Parathyroid adenoma (tissue), 2 donors: ENCODE measurements around the gene FRMD4A.

Source experiments
- H2AFZ ChIP-seq: fragments of 300-600 bp; sonication (generic); one replicate; pipeline ENCODE4 v1.7.0; 2017; ENCODE audit warnings: antibody characterized with exemption, mild to moderate bottlenecking
- H3K27ac ChIP-seq: fragments of 300-600 bp; sonication (generic); one replicate; pipeline ENCODE4 v1.7.0; 2017
- H3K27me3 ChIP-seq: fragments of 300-600 bp; sonication (generic); one replicate; pipeline ENCODE4 v1.7.0; 2017; ENCODE audit warnings: low read length; ENCODE audit not compliant: control insufficient read depth, insufficient read depth
- H3K36me3 ChIP-seq: fragments of 300-600 bp; sonication (generic); one replicate; pipeline ENCODE4 v1.7.0; 2017; ENCODE audit warnings: low read length; ENCODE audit not compliant: control insufficient read depth, insufficient read depth
- H3K4me1 ChIP-seq: fragments of 300-600 bp; sonication (generic); one replicate; pipeline ENCODE4 v1.7.0; 2017; ENCODE audit warnings: control low read depth
- H3K4me2 ChIP-seq: fragments of 300-600 bp; sonication (generic); one replicate; pipeline ENCODE4 v1.7.0; 2017; ENCODE audit warnings: low read length
- H3K4me3 ChIP-seq: fragments of 300-600 bp; sonication (generic); one replicate; pipeline ENCODE4 v1.7.0; 2017; ENCODE audit warnings: low read depth, low read length
- H3K79me2 ChIP-seq: fragments of 300-600 bp; sonication (generic); one replicate; pipeline ENCODE4 v1.7.0; 2017; ENCODE audit warnings: control low read depth
- H3K9ac ChIP-seq: fragments of 300-600 bp; sonication (generic); one replicate; pipeline ENCODE4 v1.7.0; 2017; ENCODE audit warnings: mild to moderate bottlenecking
- H3K9me3 ChIP-seq: fragments of 300-600 bp; sonication (generic); one replicate; pipeline ENCODE4 v1.7.0; 2017; ENCODE audit warnings: low read length; ENCODE audit not compliant: control insufficient read depth
- CTCF ChIP-seq: fragments of 300-600 bp; sonication (generic); IDR thresholded peaks from one replicate; pipeline ENCODE4 v1.7.0; 2017; ENCODE audit warnings: antibody characterized with exemption, mild to moderate bottlenecking
- donor health status: primary hyperparathyroidism.

FRMD4A gene

GRCh38 chr10:14330388-14331061 lies at the start of gene FRMD4A:
Gene FRMD4A, minus strand, starts transcription at chr10:14330924.
- TF ChIP-seq CTCF, result no peak
- H3K9ac ChIP-seq, result no peak within 1 kb of the TSS
- no peak within 1 kb of the TSS for H3K27ac ChIP-seq

GRCh38 chr10:14379556-14380280 lies 49.0 kb upstream of the FRMD4A start:
- Histone ChIP-seq H2AFZ (no peak overlapping the region), H3K4me3 (no peak overlapping the region), H3K9me3 (no peaks in the 10 kb centered on the region), H3K36me3 (no peaks in the 10 kb centered on the region), H3K79me2 (no peaks in the 10 kb centered on the region), H3K9ac (no peak overlapping the region), H3K4me2 (no peak overlapping the region), H3K27me3 (no peaks in the 10 kb centered on the region), H3K27ac (no peak overlapping the region), H3K4me1 (no peaks in the 10 kb centered on the region)
- no peak for TF ChIP-seq CTCF

More at GRCh38 chr10:14330388-14331061, at the start of gene FRMD4A:
- Histone ChIP-seq H3K4me2 (no peak within 1 kb of the TSS), H3K36me3 (no peaks in the 10 kb centered on the region), H3K27me3 (no peaks in the 10 kb centered on the region), H3K4me1 (no peaks in the 10 kb centered on the region), H3K9me3 (no peaks in the 10 kb centered on the region), H3K4me3 (no peak within 1 kb of the TSS), H2AFZ (no peak within 1 kb of the TSS), H3K79me2 (no peaks in the 10 kb centered on the region)

- Histone ChIP-seq H3K9ac (no peak overlapping the region), H3K27ac (no peak overlapping the region), H3K4me1 (no peaks in the 10 kb centered on the region), H3K27me3 (no peaks in the 10 kb centered on the region), H3K9me3 (no peaks in the 10 kb centered on the region), H3K36me3 (no peaks in the 10 kb centered on the region), H3K79me2 (no peaks in the 10 kb centered on the region), H2AFZ (no peak overlapping the region), H3K4me3 (no peak overlapping the region), H3K4me2 (no peak overlapping the region)
- TF ChIP-seq CTCF, result no peak
These were observed 47.8 kb upstream of the FRMD4A start for GRCh38 chr10:14378387-14378960.

GRCh38 chr10:14377591-14378175 lies 47.0 kb upstream of the FRMD4A start:
- Histone ChIP-seq H2AFZ (no peak overlapping the region), H3K4me1 (no peaks in the 10 kb centered on the region), H3K4me3 (no peak overlapping the region), H3K36me3 (no peaks in the 10 kb centered on the region), H3K27me3 (no peaks in the 10 kb centered on the region), H3K9ac (no peak overlapping the region), H3K27ac (no peak overlapping the region), H3K79me2 (no peaks in the 10 kb centered on the region), H3K4me2 (no peak overlapping the region), H3K9me3 (no peaks in the 10 kb centered on the region)
- no peak for TF ChIP-seq CTCF
